HL-60 (cell line): ENCODE results near the gene IFT22.

Source experiments
- GABPA ChIP-seq: IDR thresholded peaks from 2 replicates; pipeline ENCODE4 v1.6.1; 2012; ENCODE audit warnings: low read depth
- POLR2AphosphoS5 ChIP-seq: IDR thresholded peaks from 2 replicates; pipeline ENCODE4 v1.6.1; 2012; ENCODE audit warnings: low read depth
- TF ChIP-seq, protein P1 (sequence below): IDR thresholded peaks from one replicate; pipeline ENCODE4 v1.5.1; 2011; ENCODE audit warnings: low read length, control low read depth, inconsistent platforms; ENCODE audit not compliant: insufficient read depth
- TF ChIP-seq, protein P2 (sequence below): IDR thresholded peaks from 2 replicates; pipeline ENCODE4 v1.6.1; 2012; ENCODE audit warnings: low read depth; ENCODE audit not compliant: insufficient replicate concordance

GRCh38 chr7:101300465-101301376 lies 20.9 kb downstream of the IFT22 start:
- TF ChIP-seq, protein P1, sequence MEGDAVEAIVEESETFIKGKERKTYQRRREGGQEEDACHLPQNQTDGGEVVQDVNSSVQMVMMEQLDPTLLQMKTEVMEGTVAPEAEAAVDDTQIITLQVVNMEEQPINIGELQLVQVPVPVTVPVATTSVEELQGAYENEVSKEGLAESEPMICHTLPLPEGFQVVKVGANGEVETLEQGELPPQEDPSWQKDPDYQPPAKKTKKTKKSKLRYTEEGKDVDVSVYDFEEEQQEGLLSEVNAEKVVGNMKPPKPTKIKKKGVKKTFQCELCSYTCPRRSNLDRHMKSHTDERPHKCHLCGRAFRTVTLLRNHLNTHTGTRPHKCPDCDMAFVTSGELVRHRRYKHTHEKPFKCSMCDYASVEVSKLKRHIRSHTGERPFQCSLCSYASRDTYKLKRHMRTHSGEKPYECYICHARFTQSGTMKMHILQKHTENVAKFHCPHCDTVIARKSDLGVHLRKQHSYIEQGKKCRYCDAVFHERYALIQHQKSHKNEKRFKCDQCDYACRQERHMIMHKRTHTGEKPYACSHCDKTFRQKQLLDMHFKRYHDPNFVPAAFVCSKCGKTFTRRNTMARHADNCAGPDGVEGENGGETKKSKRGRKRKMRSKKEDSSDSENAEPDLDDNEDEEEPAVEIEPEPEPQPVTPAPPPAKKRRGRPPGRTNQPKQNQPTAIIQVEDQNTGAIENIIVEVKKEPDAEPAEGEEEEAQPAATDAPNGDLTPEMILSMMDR: no peak
- no peak for TF ChIP-seq POLR2AphosphoS5
- TF ChIP-seq GABPA: no peak
- TF ChIP-seq, protein P2, sequence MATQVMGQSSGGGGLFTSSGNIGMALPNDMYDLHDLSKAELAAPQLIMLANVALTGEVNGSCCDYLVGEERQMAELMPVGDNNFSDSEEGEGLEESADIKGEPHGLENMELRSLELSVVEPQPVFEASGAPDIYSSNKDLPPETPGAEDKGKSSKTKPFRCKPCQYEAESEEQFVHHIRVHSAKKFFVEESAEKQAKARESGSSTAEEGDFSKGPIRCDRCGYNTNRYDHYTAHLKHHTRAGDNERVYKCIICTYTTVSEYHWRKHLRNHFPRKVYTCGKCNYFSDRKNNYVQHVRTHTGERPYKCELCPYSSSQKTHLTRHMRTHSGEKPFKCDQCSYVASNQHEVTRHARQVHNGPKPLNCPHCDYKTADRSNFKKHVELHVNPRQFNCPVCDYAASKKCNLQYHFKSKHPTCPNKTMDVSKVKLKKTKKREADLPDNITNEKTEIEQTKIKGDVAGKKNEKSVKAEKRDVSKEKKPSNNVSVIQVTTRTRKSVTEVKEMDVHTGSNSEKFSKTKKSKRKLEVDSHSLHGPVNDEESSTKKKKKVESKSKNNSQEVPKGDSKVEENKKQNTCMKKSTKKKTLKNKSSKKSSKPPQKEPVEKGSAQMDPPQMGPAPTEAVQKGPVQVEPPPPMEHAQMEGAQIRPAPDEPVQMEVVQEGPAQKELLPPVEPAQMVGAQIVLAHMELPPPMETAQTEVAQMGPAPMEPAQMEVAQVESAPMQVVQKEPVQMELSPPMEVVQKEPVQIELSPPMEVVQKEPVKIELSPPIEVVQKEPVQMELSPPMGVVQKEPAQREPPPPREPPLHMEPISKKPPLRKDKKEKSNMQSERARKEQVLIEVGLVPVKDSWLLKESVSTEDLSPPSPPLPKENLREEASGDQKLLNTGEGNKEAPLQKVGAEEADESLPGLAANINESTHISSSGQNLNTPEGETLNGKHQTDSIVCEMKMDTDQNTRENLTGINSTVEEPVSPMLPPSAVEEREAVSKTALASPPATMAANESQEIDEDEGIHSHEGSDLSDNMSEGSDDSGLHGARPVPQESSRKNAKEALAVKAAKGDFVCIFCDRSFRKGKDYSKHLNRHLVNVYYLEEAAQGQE: no peak
